GM12892 (cell line): ENCODE measurements around the gene L3HYPDH.

Source experiments
- POLR2AphosphoS5 ChIP-seq: IDR thresholded peaks from 2 replicates; pipeline ENCODE4 v1.6.1; 2011; ENCODE audit warnings: low read depth, low read length, control low read depth
- TAF1 ChIP-seq: IDR thresholded peaks from 2 replicates; pipeline ENCODE4 v1.6.1; 2011; ENCODE audit warnings: low read depth, mild to moderate bottlenecking, control low read depth, low read length, borderline replicate concordance

GRCh38 chr14:59435987-59436386 is 48.2 kb downstream of the L3HYPDH start:
- no peak for TF ChIP-seq TAF1
- no peak for TF ChIP-seq POLR2AphosphoS5
